Neural progenitor cell (in vitro differentiated cells): Measurements from ENCODE around the gene RAB17. TPM values are rescaled to one million over a fixed set of nuclear protein-coding genes. Genes with fewer than 3 reads are reported as not detected.

ENCODE experiments used
- DNase-seq: peaks from one replicate; pipeline ENCODE4 v3.0.0-alpha.2; 2016; ENCODE audit warnings: low spot score
- H2AFZ ChIP-seq: fragments of 200-600 bp; sonication (generic); replicated peaks from 2 replicates; pipeline ENCODE4 v1.6.1; 2016; ENCODE audit warnings: antibody characterized with exemption
- H3F3A ChIP-seq: fragments of 200-600 bp; sonication (generic); 2 replicates; pipeline ENCODE4 v1.6.1; 2016; ENCODE audit warnings: antibody characterized with exemption, low read depth
- H3K27ac ChIP-seq: fragments of 200-600 bp; sonication (generic); 2 replicates; pipeline ENCODE4 v1.5.1; 2016; ENCODE audit warnings: mild to moderate bottlenecking
- H3K27me3 ChIP-seq: fragments of 200-600 bp; sonication (generic); 2 replicates; pipeline ENCODE4 v1.6.1; 2016; ENCODE audit warnings: mild to moderate bottlenecking, moderate library complexity
- H3K36me3 ChIP-seq: fragments of 200-600 bp; sonication (generic); 2 replicates; pipeline ENCODE4 v1.5.1; 2016
- H3K4me1 ChIP-seq: fragments of 200-600 bp; sonication (generic); 2 replicates; pipeline ENCODE4 v1.6.1; 2016; ENCODE audit warnings: mixed run types
- H3K4me2 ChIP-seq: fragments of 200-600 bp; sonication (generic); 2 replicates; pipeline ENCODE4 v1.6.1; 2016
- H3K4me3 ChIP-seq: fragments of 200-600 bp; sonication (generic); 2 replicates; pipeline ENCODE4 v1.5.1; 2016
- H3K79me2 ChIP-seq: fragments of 200-600 bp; sonication (generic); 2 replicates; pipeline ENCODE4 v1.6.1; 2016; ENCODE audit warnings: low read depth
- H3K9ac ChIP-seq: fragments of 200-600 bp; sonication (generic); 2 replicates; pipeline ENCODE4 v1.6.1; 2016
- H3K9me3 ChIP-seq: fragments of 200-600 bp; sonication (generic); 2 replicates; pipeline ENCODE4 v1.5.1; 2016; ENCODE audit warnings: low read depth
- H4K20me1 ChIP-seq: fragments of 200-600 bp; sonication (generic); 2 replicates; pipeline ENCODE4 v1.6.1; 2016; ENCODE audit warnings: low read depth
- H3K27ac Mint-ChIP-seq: 3 replicates; pipeline ENCODE4 v1.8.0; 2021; ENCODE audit warnings: mixed read lengths
- H3K27me3 Mint-ChIP-seq: 2 replicates; pipeline ENCODE4 v1.8.0; 2022; ENCODE audit warnings: low read depth, mild to moderate bottlenecking, inconsistent platforms, moderate library complexity, mixed read lengths; ENCODE audit not compliant: insufficient read depth
- H3K36me3 Mint-ChIP-seq: 3 replicates; pipeline ENCODE4 v1.8.0; 2021; ENCODE audit warnings: mixed read lengths
- H3K4me1 Mint-ChIP-seq: 3 replicates; pipeline ENCODE4 v1.8.0; 2021; ENCODE audit warnings: mixed read lengths
- H3K4me3 Mint-ChIP-seq: 3 replicates; pipeline ENCODE4 v1.8.0; 2021; ENCODE audit warnings: mild to moderate bottlenecking, moderate library complexity, mixed read lengths
- H3K9me3 Mint-ChIP-seq: 3 replicates; pipeline ENCODE4 v1.8.0; 2020; ENCODE audit warnings: mixed read lengths
- CTCF ChIP-seq: fragments of 200-600 bp; sonication (generic); IDR thresholded peaks from 2 replicates; pipeline ENCODE4 v1.5.1; 2017; ENCODE audit warnings: antibody characterized with exemption, mild to moderate bottlenecking
- EZH2 ChIP-seq: fragments of 200-600 bp; sonication (generic); IDR thresholded peaks from 2 replicates; pipeline ENCODE4 v1.6.1; 2017; ENCODE audit warnings: antibody characterized with exemption, mild to moderate bottlenecking, moderate library complexity
- EZH2phosphoT487 ChIP-seq: fragments of 200-600 bp; sonication (generic); IDR thresholded peaks from 2 replicates; pipeline ENCODE4 v1.6.1; 2017; ENCODE audit warnings: antibody characterized with exemption
- total RNA-seq: library from RNA; depleted of rRNA; stranded (reverse); fragments of >200 nt; gene quantifications from 2 replicates; pipeline ENCODE4 v1.2.3, GENCODE V29; 2015; ENCODE audit warnings: low replicate concordance

RAB17 gene
- total RNA-seq, 1 donor from 2014 or later: not detected

- no peak overlapping the region for H3K9ac ChIP-seq
- Mint-ChIP-seq H3K27me3 (peaks cover 3% of the 10 kb centered on the region), H3K4me3 (no peak overlapping the region), H3K27ac (no peak overlapping the region), H3K4me1 (no peaks in the 10 kb centered on the region), H3K9me3 (no peaks in the 10 kb centered on the region), H3K36me3 (no peaks in the 10 kb centered on the region)
- no peaks in the 10 kb centered on the region for H3K36me3 ChIP-seq
- no peak overlapping the region for H3K4me3 ChIP-seq
- no peak overlapping the region for H3K27ac ChIP-seq
- H3K79me2 ChIP-seq: no peaks in the 10 kb centered on the region
- H3K4me1 ChIP-seq: no peaks in the 10 kb centered on the region
- H4K20me1 ChIP-seq: peaks cover 4% of the 10 kb centered on the region
- no peaks in the 10 kb centered on the region for H3K27me3 ChIP-seq
- peak; percentile 83 for DNase-seq
- peaks cover 3% of the 10 kb centered on the region for H3F3A ChIP-seq
- H2AFZ ChIP-seq: no peak overlapping the region
- H3K9me3 ChIP-seq: no peaks in the 10 kb centered on the region
- TF ChIP-seq EZH2phosphoT487 (no peak), CTCF (no peak), EZH2 (no peak)
- no peak overlapping the region for H3K4me2 ChIP-seq
Observed at GRCh38 chr2:237563816-237564215, 26.7 kb downstream of the RAB17 start.

- DNase-seq: no peak
- no peaks in the 10 kb centered on the region for H3K9me3 ChIP-seq
- no peak overlapping the region for H3K27ac ChIP-seq
- H3K4me3 ChIP-seq: no peak overlapping the region
- H3K36me3 ChIP-seq: no peaks in the 10 kb centered on the region
- H4K20me1 ChIP-seq: peaks cover 4% of the 10 kb centered on the region
- H3K4me1 ChIP-seq: no peaks in the 10 kb centered on the region
- Mint-ChIP-seq H3K27me3 (no peaks in the 10 kb centered on the region), H3K9me3 (peaks cover under 1% of the 10 kb centered on the region), H3K4me1 (peaks cover 2% of the 10 kb centered on the region), H3K36me3 (no peaks in the 10 kb centered on the region), H3K27ac (no peak overlapping the region), H3K4me3 (no peak overlapping the region)
- H3K79me2 ChIP-seq: no peaks in the 10 kb centered on the region
- no peak overlapping the region for H3K9ac ChIP-seq
- no peak overlapping the region for H3K4me2 ChIP-seq
- no peak overlapping the region for H2AFZ ChIP-seq
- H3K27me3 ChIP-seq: no peaks in the 10 kb centered on the region
- no peak for TF ChIP-seq CTCF
- no peak for TF ChIP-seq EZH2phosphoT487
- no peak for TF ChIP-seq EZH2
- H3F3A ChIP-seq: peaks cover 3% of the 10 kb centered on the region
Observed at GRCh38 chr2:237561221-237561620, 29.3 kb downstream of the RAB17 start.

- DNase-seq: no peak
- Histone ChIP-seq H3K27me3 (no peaks in the 10 kb centered on the region), H3K27ac (no peak overlapping the region), H3K9ac (no peak overlapping the region), H3K4me3 (no peak overlapping the region), H2AFZ (no peak overlapping the region), H3F3A (no peaks in the 10 kb centered on the region), H3K4me1 (no peaks in the 10 kb centered on the region), H3K79me2 (no peaks in the 10 kb centered on the region), H3K36me3 (no peaks in the 10 kb centered on the region), H3K9me3 (peaks cover 6% of the 10 kb centered on the region), H4K20me1 (peaks cover 2% of the 10 kb centered on the region), H3K4me2 (no peak overlapping the region)
- Mint-ChIP-seq H3K9me3 (peaks cover 8% of the 10 kb centered on the region), H3K27ac (peak overlapping the region; percentile 77), H3K36me3 (no peaks in the 10 kb centered on the region), H3K27me3 (no peaks in the 10 kb centered on the region), H3K4me1 (peaks cover 2% of the 10 kb centered on the region), H3K4me3 (no peak overlapping the region)
- TF ChIP-seq EZH2phosphoT487: no peak
- no peak for TF ChIP-seq CTCF
- TF ChIP-seq EZH2: no peak
Observed at GRCh38 chr2:237558961-237559641, 31.4 kb downstream of the RAB17 start.
